ENCODE measurements around the gene TLR10. TPM values are rescaled to one million over a fixed set of nuclear protein-coding genes. Genes with fewer than 3 reads are reported as not detected.
"Not testable (repeated sequence)": the region's sequence is repeated elsewhere in the genome, so short reads cannot be mapped to it uniquely, and the experiment has no call there.

Gene TLR10
- total and polyA plus RNA-seq, 11 donors = 0.18 to 0.24 TPM; not detected in 9

DNA sequence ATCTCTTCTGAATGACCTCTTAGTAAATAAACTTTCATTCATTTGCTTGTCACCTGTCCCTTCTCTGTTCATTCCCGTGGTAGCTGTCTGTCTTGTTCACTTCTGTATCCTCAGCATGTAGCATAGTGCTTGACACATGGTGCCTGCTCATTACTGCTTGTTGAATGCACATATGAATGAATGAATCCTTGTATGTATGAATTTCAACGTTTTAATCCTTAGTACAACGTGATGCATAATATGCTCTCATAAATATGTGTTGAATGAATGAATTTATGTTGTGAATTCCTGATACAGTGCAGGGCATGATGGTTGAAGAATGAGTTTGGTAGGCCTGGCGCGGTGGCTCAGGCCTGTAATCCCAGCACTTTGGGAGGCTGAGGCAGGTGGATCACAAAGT lies 3.0 kb downstream of the TLR10 start:
- Histone ChIP-seq H3K4me1 (peaks cover 0 to 13% (median 0%) of the 10 kb centered on the region in 12 donors), H3K36me3 (no peaks in the 10 kb centered on the region), H3K4me3 (no peak overlapping the region), H3K27me3 (no peaks in the 10 kb centered on the region), H3K9me3 (peaks cover 0 to 4% (median 0%) of the 10 kb centered on the region in 12 donors), H3K27ac (no peak overlapping the region)
- 79 to 85% (median 84%) methylated on average over 5 of the region's 5 CpGs for WGBS, 4 donors
- ATAC-seq (no peak), DNase-seq (no peak)
- TF ChIP-seq POLR2A (IDR thresholded peaks at IDR 0.05) = no peak
- TF ChIP-seq, protein P1, sequence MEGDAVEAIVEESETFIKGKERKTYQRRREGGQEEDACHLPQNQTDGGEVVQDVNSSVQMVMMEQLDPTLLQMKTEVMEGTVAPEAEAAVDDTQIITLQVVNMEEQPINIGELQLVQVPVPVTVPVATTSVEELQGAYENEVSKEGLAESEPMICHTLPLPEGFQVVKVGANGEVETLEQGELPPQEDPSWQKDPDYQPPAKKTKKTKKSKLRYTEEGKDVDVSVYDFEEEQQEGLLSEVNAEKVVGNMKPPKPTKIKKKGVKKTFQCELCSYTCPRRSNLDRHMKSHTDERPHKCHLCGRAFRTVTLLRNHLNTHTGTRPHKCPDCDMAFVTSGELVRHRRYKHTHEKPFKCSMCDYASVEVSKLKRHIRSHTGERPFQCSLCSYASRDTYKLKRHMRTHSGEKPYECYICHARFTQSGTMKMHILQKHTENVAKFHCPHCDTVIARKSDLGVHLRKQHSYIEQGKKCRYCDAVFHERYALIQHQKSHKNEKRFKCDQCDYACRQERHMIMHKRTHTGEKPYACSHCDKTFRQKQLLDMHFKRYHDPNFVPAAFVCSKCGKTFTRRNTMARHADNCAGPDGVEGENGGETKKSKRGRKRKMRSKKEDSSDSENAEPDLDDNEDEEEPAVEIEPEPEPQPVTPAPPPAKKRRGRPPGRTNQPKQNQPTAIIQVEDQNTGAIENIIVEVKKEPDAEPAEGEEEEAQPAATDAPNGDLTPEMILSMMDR (IDR thresholded peaks at IDR 0.05) = no peak
- intact Hi-C loops (cut with DNase I) = loop anchor here in 4 of 10 donors (5.0 to 10.0 kb wide), 3 partner anchors 355 to 717 kb away; no protein-coding TSS in a partner anchor

DNA sequence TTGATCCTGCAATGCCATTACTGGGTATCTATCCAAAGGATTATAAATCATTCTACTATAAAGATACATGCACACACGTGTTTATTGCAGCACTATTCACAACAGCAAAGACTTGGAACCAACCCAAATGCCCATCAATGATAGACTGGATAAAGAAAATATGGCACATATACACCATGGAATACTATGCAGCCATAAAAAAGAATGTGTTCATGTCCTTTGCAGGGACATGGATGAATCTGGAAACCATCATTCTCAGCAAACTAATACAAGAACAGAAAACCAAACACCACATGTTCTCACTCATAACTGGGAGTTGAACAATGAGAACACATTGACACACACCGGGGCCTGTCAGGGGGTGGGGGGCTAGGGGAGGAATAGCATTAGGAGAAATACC lies 4.9 kb downstream of the TLR10 start:
- H3K27ac ChIP-seq; H3K36me3 ChIP-seq; H3K4me3 ChIP-seq; intact Hi-C loops (cut with DNase I); DNase-seq; ATAC-seq; H3K27me3 ChIP-seq; H3K9me3 ChIP-seq: not testable (repeated sequence)
- peaks cover 0 to 13% (median 0%) of the 10 kb centered on the region in 12 donors for H3K4me1 ChIP-seq
- WGBS, 4 donors = 76 to 86% (median 79%) methylated on average over 2 of the region's 2 CpGs

DNA sequence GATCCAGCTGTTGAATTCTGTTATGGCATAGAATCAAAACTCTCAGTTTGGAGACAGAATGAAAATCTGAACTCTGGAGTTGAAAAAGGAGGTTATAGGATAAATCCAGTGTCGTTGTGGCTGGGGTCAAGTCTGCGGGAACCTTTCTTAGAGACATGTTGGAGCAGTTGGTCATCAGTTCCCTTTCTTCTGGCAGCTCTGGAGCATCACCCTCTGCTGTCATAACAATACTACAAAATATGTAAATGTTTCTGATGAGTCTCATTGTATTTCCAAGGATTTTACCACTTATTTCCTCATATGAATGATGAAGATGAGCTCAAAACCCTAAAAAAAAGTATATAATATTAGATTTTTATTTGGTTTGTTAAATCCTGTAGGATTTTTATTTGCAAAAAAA lies 7.5 kb downstream of the TLR10 start:
- TF ChIP-seq, protein P1 (IDR thresholded peaks at IDR 0.05) = no peak
- TF ChIP-seq POLR2A (IDR thresholded peaks at IDR 0.05) = no peak
- Histone ChIP-seq H3K4me1 (no peaks in the 10 kb centered on the region), H3K27me3 (no peaks in the 10 kb centered on the region), H3K9me3 (peaks cover 0 to 8% (median 0%) of the 10 kb centered on the region in 12 donors), H3K27ac (no peak overlapping the region), H3K4me3 (no peak overlapping the region), H3K36me3 (no peaks in the 10 kb centered on the region)
- no peak for DNase-seq
- ATAC-seq = no peak
- intact Hi-C loops (cut with DNase I) = no loop called here
- 77 to 89% (median 87%) methylated on average over 2 of the region's 2 CpGs for WGBS, 4 donors

DNA sequence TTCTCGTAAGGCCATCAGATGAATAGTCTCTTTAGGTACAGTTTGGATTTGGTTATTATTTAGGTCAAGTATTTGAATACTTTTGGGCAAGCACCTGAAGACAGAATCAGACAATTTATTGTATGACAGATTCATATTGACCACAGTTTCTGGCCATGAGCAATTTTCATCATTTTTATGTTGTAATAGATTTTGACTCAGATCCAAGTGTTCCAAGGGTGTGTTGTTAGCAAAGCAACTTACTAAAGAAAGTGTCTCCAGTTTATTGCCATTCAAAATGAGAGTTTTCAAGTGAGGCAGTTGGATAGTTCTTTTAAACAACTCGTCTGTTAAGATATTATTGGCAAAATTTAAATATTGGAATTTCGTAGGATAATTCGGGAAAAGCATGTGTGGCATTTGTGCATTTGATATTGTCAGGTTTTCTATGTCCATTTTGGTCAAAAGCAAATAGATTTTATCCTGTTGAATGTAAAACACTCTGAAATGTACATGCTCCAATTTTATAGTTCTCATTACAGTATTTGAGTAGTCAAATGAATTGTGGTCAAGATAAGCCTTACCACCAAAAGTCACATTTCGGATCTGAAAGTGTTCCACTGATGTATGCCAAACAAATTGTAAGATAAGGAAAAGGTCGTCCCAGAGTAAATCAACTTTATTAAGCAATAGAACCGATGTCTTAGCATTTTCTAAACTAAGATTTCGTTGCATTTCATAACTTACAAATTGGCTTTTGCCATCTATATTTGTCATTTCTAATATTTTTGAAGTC lies 8.4 kb downstream of the TLR10 start:
- Histone ChIP-seq H3K4me1 (peaks cover 0 to 8% (median 0%) of the 10 kb centered on the region in 12 donors), H3K4me3 (no peak overlapping the region), H3K27me3 (no peaks in the 10 kb centered on the region), H3K36me3 (no peaks in the 10 kb centered on the region), H3K27ac (no peak overlapping the region), H3K9me3 (peaks cover 0 to 8% (median 0%) of the 10 kb centered on the region in 12 donors)
- no peak for TF ChIP-seq POLR2A (IDR thresholded peaks at IDR 0.05)
- TF ChIP-seq, protein P1 (IDR thresholded peaks at IDR 0.05) = no peak
- intact Hi-C loops (cut with DNase I) = no loop called here
- DNase-seq (no peak), ATAC-seq (no peak)
- 79 to 85% (median 82%) methylated on average over 8 of the region's 8 CpGs for WGBS, 4 donors

DNA sequence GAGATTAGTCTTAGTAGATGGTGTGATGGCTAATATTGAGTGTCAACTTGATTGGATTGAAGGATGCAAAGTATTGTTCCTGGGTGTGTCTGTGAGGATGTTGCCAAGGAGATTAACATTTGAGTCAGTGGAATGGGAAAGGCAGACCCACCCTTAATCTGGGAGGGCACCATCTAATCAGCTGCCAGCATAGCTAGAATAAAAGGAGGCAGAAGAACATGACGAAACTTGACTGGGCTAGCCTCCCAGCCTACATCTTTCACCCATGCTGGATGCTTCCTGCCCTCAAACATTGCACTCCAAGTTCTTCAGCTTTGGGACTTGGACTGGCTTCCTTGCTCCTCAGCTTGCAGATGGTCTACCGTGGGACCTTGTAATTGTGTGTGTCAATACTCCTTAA lies 12.5 kb downstream of the TLR10 start:
- H3K9me3 ChIP-seq; ATAC-seq; H3K27me3 ChIP-seq; H3K27ac ChIP-seq; DNase-seq; H3K4me3 ChIP-seq; H3K36me3 ChIP-seq; intact Hi-C loops (cut with DNase I): not testable (repeated sequence)
- peaks cover 0 to 21% (median 0%) of the 10 kb centered on the region in 12 donors for H3K4me1 ChIP-seq
- 84 to 95% (median 90%) methylated on average over 2 of the region's 2 CpGs for WGBS, 4 donors

Measured in heart left ventricle (tissue), 16 donors.